Measurements from ENCODE around the gene CDC73.

DNA sequence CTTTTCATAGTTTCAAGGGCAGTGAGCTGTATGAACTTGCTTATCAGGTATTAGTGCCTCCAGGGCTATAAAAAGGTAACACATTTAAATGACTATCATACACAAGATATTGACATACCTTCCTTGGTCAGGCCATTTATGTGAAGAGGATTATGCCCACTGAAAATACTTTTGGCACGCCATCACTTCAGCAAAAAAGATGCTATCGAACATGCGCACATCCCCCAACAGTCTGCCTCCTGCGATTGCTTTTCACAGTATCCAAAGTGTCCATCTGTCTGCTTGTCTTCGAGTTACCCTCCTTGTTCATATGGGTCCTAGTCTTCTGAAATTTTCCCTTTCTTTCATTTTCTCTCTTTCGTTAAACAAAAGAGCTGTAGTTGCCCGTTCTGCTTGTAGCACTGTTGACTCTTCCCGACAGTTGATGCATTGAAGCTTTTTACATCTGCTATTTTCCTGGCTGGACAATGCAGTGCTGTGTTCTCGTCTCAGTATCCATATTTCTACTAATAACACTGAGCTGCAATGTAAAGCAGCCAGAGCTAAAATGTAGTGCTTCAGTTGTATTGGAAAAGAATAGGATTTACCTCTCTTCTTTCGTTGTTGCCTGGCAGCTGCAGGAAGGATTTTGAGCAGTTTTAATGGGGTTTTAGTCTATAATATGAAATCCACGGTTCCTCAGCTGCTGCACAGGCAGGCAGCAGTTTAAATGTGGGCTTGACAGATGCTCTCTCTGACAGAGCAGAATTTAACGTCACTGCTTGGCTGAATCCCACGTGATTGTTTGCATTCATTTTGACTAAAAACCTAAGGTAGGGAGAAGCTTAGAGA is 64.3 kb downstream of the CDC73 start, which contains the start of gene B3GALT2:
- TF ChIP-seq YY1 (IDR thresholded peaks at IDR 0.05; ENCODE audit: borderline replicate concordance in 1 of 3, control insufficient read depth in 1 of 3, extremely low read depth in 1 of 3, insufficient read depth in 3 of 3, insufficient read length in 1 of 3, insufficient replicate concordance in 2 of 3, low read depth in 1 of 3, low read length in 2 of 3) (no peak), POLR2A (conservative IDR thresholded peaks at IDR 0.05) (no peak), MEF2A (IDR thresholded peaks at IDR 0.05; ENCODE audit: control insufficient read depth, low read depth, low read length) (no peak), MLX (CRISPR knock-in tag; conservative IDR thresholded peaks at IDR 0.05) (no peak), POLR2AphosphoS5 (IDR thresholded peaks at IDR 0.05; ENCODE audit: control insufficient read depth, insufficient read depth, low read depth, low read length) (no peak), HLTF (IDR thresholded peaks at IDR 0.05) (no peak), ZNF408 (CRISPR knock-in tag; IDR thresholded peaks at IDR 0.05; ENCODE audit: low read depth) (no peak), JUN (IDR thresholded peaks at IDR 0.05; ENCODE audit: borderline replicate concordance, low read depth, low read length) (no peak), JUN (CRISPR knock-in tag; IDR thresholded peaks at IDR 0.05; ENCODE audit: borderline replicate concordance) (no peak), DPF2 (IDR thresholded peaks at IDR 0.05) (no peak)
- TF ChIP-seq, protein P1, sequence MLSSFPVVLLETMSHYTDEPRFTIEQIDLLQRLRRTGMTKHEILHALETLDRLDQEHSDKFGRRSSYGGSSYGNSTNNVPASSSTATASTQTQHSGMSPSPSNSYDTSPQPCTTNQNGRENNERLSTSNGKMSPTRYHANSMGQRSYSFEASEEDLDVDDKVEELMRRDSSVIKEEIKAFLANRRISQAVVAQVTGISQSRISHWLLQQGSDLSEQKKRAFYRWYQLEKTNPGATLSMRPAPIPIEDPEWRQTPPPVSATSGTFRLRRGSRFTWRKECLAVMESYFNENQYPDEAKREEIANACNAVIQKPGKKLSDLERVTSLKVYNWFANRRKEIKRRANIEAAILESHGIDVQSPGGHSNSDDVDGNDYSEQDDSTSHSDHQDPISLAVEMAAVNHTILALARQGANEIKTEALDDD (IDR thresholded peaks at IDR 0.05): no peak
- TF ChIP-seq, protein P2, sequence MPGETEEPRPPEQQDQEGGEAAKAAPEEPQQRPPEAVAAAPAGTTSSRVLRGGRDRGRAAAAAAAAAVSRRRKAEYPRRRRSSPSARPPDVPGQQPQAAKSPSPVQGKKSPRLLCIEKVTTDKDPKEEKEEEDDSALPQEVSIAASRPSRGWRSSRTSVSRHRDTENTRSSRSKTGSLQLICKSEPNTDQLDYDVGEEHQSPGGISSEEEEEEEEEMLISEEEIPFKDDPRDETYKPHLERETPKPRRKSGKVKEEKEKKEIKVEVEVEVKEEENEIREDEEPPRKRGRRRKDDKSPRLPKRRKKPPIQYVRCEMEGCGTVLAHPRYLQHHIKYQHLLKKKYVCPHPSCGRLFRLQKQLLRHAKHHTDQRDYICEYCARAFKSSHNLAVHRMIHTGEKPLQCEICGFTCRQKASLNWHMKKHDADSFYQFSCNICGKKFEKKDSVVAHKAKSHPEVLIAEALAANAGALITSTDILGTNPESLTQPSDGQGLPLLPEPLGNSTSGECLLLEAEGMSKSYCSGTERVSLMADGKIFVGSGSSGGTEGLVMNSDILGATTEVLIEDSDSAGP (CRISPR knock-in tag; IDR thresholded peaks at IDR 0.05): no peak
